Endothelial cell (in vitro differentiated cells): ENCODE data around the gene CWC15. TPM values are rescaled to one million over a fixed set of nuclear protein-coding genes. Genes with fewer than 3 reads are reported as not detected.

Experiments
- DNase-seq: peaks from one replicate; pipeline ENCODE4 v3.0.0; 2021; ENCODE audit warnings: low spot score
- H3K27ac Mint-ChIP-seq: one replicate; pipeline ENCODE4 v1.8.0; 2021; ENCODE audit warnings: mixed read lengths, inconsistent platforms; ENCODE audit not compliant: unreplicated experiment
- H3K27me3 Mint-ChIP-seq: one replicate; pipeline ENCODE4 v1.8.0; 2021; ENCODE audit warnings: mild to moderate bottlenecking, moderate library complexity, mixed read lengths, inconsistent platforms; ENCODE audit not compliant: unreplicated experiment
- H3K36me3 Mint-ChIP-seq: one replicate; pipeline ENCODE4 v1.8.0; 2021; ENCODE audit warnings: mild to moderate bottlenecking, low read depth, mixed read lengths, inconsistent platforms; ENCODE audit not compliant: unreplicated experiment
- H3K4me1 Mint-ChIP-seq: one replicate; pipeline ENCODE4 v1.8.0; 2021; ENCODE audit warnings: mild to moderate bottlenecking, mixed read lengths, inconsistent platforms; ENCODE audit not compliant: unreplicated experiment
- H3K4me3 Mint-ChIP-seq: one replicate; pipeline ENCODE4 v1.8.0; 2021; ENCODE audit warnings: mild to moderate bottlenecking, mixed read lengths, inconsistent platforms; ENCODE audit not compliant: unreplicated experiment
- H3K9me3 Mint-ChIP-seq: one replicate; pipeline ENCODE4 v1.8.0; 2021; ENCODE audit warnings: mixed read lengths, inconsistent platforms; ENCODE audit not compliant: unreplicated experiment
- CTCF ChIP-seq: fragments of 200-600 bp; sonication (generic); IDR thresholded peaks from one replicate; pipeline ENCODE4 v1.5.0; 2021; ENCODE audit warnings: antibody characterized with exemption; ENCODE audit not compliant: unreplicated experiment
- total RNA-seq: library from RNA; stranded (reverse); fragmentation: NEBNext Ultra II Directional; extraction: Animal tissue kit (Norgen Biotek cat#: 25700); gene quantifications from one replicate; pipeline ENCODE4 v1.2.1, GENCODE V29; 2021; ENCODE audit not compliant: unreplicated experiment

Gene CWC15
- total RNA-seq, 1 donor from 2014 or later = 84.1 TPM

- H3K9me3 Mint-ChIP-seq = no peaks in the 10 kb centered on the region
- H3K4me3 Mint-ChIP-seq = no peak overlapping the region
- H3K27ac Mint-ChIP-seq = no peak overlapping the region
- H3K4me1 Mint-ChIP-seq = peaks cover 7% of the 10 kb centered on the region
- no peaks in the 10 kb centered on the region for H3K27me3 Mint-ChIP-seq
- TF ChIP-seq CTCF = peak; percentile 88
- DNase-seq = no peak
- H3K36me3 Mint-ChIP-seq = peaks cover 39% of the 10 kb centered on the region
These were observed 4.9 kb downstream of the CWC15 start for GRCh38 chr11:94968334-94968958.

- no peak overlapping the region for H3K4me3 Mint-ChIP-seq
- H3K27me3 Mint-ChIP-seq = no peaks in the 10 kb centered on the region
- H3K4me1 Mint-ChIP-seq = no peaks in the 10 kb centered on the region
- peaks cover 37% of the 10 kb centered on the region for H3K36me3 Mint-ChIP-seq
- no peak for DNase-seq
- no peak overlapping the region for H3K27ac Mint-ChIP-seq
- H3K9me3 Mint-ChIP-seq = no peaks in the 10 kb centered on the region
- TF ChIP-seq CTCF = no peak
These were observed 8.4 kb downstream of the CWC15 start for GRCh38 chr11:94964934-94965333.

- Mint-ChIP-seq H3K4me3 (no peak overlapping the region), H3K27ac (no peak overlapping the region), H3K4me1 (peaks cover 4% of the 10 kb centered on the region), H3K9me3 (no peaks in the 10 kb centered on the region), H3K27me3 (no peaks in the 10 kb centered on the region), H3K36me3 (peaks cover 32% of the 10 kb centered on the region)
- DNase-seq = no peak
- TF ChIP-seq CTCF = no peak
These were observed 12.1 kb downstream of the CWC15 start for GRCh38 chr11:94961255-94961654.

- TF ChIP-seq CTCF = no peak
- H3K4me3 Mint-ChIP-seq = no peak overlapping the region
- H3K4me1 Mint-ChIP-seq = peaks cover 4% of the 10 kb centered on the region
- no peak for DNase-seq
- peaks cover 28% of the 10 kb centered on the region for H3K36me3 Mint-ChIP-seq
- H3K9me3 Mint-ChIP-seq = no peaks in the 10 kb centered on the region
- no peak overlapping the region for H3K27ac Mint-ChIP-seq
- H3K27me3 Mint-ChIP-seq = no peaks in the 10 kb centered on the region
These were observed 12.9 kb downstream of the CWC15 start for GRCh38 chr11:94960488-94960887.

- no peak for DNase-seq
- Mint-ChIP-seq H3K27me3 (no peaks in the 10 kb centered on the region), H3K4me3 (no peak overlapping the region), H3K4me1 (peaks cover 4% of the 10 kb centered on the region), H3K9me3 (no peaks in the 10 kb centered on the region), H3K27ac (no peak overlapping the region), H3K36me3 (peaks cover 14% of the 10 kb centered on the region)
- TF ChIP-seq CTCF = no peak
These were observed 14.2 kb downstream of the CWC15 start for GRCh38 chr11:94959179-94959578.
